ENCODE measurements around the gene TBC1D14.
"Not testable (repeated sequence)": the region's sequence is repeated elsewhere in the genome, so short reads cannot be mapped to it uniquely, and the experiment has no call there.

TBC1D14 gene

GRCh38 chr4:7059662-7060061 lies 150.0 kb downstream of the TBC1D14 start:
- DNase-seq (ENCODE audit: low read depth in 2 of 2): no peak

GRCh38 chr4:7060346-7061150 lies 150.9 kb downstream of the TBC1D14 start:
- no peak for DNase-seq (ENCODE audit: low read depth in 2 of 2)

DNA sequence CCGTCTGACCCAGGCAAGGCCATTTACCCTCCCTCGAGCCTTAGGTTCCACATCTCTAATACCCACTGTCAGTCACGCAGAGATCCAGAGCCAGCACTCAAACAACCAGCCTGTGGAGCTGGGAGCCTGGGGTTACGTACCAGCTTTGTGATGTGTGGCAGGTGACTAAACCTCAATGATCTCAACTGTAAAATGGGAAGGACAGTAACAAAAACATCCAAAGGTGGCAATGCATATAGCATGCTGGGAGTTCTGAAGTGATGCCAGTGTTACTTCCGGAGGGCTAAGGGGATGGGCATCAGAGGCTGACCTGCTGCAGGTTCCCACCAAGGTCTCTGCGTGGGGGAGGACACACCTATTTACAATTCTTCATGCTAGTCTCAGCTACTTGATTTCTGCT lies 152.2 kb downstream of the TBC1D14 start:
- DNase-seq (ENCODE audit: low read depth in 2 of 2): no peak

DNA sequence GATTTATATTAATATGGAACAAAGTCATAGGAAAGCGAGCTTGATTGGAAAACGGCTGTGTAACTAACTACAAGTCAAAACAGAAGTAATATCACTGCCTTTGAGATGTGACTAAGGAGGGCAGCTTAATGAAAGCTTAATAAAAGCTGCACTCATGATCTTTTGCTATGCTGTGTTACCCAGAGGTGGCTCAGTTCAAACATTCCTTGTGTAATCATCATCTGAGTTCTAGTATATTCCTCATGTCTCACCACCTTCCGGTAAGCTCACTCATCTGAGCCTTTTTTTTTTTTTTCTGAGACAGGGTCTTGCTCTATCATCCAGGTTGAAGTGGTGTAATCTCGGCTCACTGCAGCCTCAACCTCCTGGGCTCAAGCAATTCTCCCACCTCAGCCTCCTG lies 153.2 kb downstream of the TBC1D14 start:
- DNase-seq (ENCODE audit: low read depth in 2 of 2): no peak

DNA sequence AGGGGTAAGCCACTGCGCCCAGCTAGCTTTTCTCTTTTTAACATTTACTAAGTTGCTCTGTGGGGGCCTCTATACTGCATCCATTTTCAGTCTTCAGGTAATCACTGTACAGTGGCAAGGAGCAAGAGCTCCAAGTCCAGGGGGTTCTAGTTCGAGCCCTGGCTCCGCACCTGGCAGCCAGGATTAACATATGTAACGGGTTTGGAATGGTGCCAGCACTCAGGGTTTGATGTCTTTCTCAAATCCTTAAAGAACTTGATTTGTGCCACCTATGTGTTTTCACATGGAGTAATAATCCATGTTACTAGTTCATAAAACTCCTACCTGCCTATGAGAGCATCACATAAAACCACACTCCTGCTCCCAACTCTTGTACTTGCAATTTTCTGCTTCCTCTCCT lies 153.7 kb downstream of the TBC1D14 start:
- no peak for DNase-seq (ENCODE audit: low read depth in 2 of 2)

DNA sequence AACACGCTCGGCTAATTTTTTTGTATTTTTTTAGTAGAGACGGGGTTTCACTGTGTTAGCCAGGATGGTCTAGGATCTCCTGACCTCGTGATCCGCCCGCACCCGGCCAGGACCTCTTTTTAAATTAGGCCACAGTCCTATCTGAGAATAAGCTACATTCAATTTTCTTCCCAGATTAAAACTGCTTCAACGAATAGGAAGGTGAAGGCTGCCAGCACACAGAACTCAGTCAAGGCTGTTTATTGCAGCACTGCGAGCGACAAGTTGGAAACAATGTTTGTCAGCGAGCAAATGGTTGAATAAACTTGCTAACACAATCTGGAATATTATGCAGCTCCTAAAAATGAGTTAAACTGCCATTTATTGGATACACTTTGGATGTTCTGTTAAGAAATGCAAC lies 156.4 kb downstream of the TBC1D14 start:
- no peak for DNase-seq (ENCODE audit: low read depth in 2 of 2)

- DNase-seq (ENCODE audit: low read depth in 2 of 2): no peak
Observed at GRCh38 chr4:7066493-7066892, 156.9 kb downstream of the TBC1D14 start.

DNA sequence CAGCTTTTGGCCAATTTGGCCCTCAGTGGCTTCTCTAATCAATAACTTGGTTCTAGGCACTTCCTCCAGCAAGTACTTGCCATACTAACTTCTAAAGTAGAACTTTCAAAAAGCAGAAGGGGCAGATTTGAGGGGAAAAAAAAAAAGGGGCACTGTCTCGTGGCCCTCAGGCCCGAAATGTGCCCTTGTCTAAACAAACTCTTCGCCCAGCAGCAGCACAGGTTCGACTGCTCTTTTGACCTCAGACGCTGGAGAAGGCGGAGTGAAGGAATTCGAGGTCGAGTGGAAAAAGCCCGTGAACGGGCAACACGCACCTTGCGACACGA lies 157.5 kb downstream of the TBC1D14 start:
- DNase-seq (ENCODE audit: low read depth in 2 of 2): peak in 1 of 2 donors; percentile 7

DNA sequence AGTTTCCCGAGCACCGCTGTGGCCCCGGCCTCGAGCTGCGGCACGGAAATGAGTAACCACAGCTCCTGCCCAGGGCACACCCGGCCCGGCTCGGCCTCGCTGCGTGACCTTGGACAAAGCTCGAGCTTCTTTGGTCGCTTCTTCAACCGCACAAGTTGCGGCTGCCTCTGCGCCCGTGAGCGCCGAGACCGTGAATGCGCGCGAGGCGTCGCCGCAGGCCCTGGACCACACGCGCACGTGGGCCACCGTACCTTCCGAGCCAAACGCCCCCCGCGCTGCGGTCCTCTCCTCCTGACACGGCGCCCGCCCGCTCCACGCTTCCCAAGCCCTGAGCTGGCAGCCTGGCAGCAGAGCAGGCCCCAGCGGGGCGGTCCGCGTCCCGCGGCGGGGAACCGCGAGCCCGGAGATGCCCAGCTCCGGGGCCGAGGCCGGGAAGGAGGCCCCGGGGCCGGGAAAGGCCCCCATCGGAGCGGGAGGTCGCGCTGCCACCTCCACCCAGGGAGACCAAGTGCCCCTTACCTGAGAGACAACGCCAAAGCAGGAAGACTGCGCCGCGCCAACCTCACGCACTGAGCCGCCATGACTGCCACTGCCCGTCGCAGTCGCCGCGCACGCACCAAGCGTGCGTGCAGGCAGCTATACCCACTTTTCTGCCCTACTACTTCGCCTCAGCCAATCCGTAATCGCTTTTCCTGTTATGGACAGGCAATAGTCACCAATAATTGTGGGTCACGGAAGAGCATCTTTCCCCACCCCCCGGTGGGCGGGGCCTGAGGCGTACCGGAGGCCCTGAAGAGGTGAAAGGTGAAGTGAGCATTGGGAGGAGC lies 158.0 kb downstream of the TBC1D14 start, which contains the start of gene GRPEL1:
TSS of gene GRPEL1 (minus strand) at position 613 of the 827 bp plus-strand sequence. CDS start at position 581, 32 bp downstream.
- peak; percentile 21 to 99 for DNase-seq (ENCODE audit: low read depth in 2 of 2)

DNA sequence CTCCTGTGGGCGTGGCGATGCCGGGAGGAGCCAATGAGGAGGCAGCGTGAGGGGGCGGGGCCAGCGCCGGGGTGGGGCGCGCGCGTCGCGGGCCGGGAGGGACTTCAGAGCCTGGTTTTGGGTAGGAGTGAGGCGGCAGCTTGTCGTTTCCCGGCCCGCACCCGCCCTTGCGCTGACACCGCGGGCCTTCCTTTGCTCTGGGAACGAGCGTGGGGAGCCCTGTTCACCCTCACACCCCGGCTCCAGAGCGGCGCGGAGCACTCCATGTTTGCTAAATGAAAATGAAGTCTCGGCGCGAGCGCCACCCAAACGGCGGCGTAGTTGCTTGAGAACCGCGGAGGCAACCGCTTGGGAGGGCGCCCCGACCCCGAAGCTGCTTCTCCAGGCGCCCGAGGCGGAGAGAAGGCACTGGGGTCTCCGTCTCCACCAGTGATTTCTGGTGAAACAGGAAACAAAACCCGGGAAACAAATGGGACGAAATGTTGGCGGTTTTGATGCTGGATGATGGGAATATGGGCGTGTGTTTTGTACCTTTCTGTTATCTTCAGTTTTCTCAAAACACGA lies 158.7 kb downstream of the TBC1D14 start:
- peak in 1 of 2 donors; percentile 99 for DNase-seq (ENCODE audit: low read depth in 2 of 2)

GRCh38 chr4:7068883-7069282 lies 159.3 kb downstream of the TBC1D14 start:
- DNase-seq (ENCODE audit: low read depth in 2 of 2): no peak

GRCh38 chr4:7070729-7071511 lies 161.3 kb downstream of the TBC1D14 start:
- peak; percentile 64 to 69 for DNase-seq (ENCODE audit: low read depth in 2 of 2)

GRCh38 chr4:7073059-7073458 lies 163.4 kb downstream of the TBC1D14 start:
- DNase-seq (ENCODE audit: low read depth in 2 of 2): no peak

DNA sequence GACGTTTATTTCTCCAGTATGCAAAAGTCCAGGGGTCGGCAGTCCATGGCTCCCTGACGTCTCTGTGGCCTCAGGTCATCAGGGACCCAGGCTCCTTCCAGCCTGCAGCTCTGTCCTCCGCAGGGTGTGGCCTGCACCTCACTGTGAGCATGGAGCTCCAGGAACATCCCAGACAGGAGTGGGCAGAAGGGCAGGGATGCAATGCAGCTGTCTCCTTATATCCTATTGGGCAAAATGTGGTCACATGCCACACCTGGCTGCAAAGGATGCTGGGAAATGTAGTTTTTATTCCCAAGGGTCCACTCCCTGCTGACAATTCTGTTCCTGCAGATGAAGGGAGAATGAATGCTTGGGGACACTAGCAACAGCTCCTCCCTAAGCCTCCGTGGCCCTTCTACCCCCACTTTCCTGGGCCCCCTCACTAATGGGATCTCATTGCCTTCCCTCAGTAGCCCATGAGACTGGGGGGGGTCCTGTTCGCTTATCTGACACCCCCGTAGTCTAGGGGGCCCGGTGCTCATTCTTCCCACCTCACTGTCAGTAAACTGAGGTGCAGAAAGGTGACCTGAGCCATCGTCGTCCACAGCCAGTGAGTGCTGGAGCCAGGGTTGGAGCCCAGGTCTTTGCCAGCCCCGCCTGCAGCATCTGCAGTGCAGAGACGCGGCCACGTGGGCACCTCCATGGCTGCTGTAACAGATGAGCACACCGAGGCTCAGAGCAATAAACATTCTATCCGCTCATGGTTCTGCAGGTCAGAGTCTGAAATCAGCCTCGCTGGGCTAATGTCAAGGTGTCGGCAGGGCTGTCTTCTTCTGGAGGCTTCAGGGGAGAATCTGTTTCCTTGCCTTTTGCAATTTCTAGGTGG lies 164.1 kb downstream of the TBC1D14 start:
- no peak for DNase-seq (ENCODE audit: low read depth in 2 of 2)

DNA sequence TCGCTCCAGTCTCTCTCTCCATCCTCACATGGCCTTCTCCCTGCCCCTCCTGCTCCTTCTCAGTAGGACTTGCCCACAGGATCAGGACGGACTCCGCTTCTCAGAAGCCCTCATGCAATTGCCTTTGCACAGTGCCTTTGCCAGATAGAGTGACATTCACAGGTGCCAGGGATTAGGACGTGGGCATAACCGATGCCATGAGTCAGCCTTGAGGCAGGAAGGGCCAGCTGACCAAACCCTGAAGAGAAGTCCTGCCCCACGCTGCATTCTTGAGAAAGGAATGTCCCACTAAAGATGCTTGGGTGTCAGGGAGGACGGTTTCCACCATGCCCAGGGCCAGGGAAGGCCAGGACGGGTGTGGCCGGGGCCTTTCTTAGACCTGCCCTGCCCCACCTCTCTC lies 164.8 kb downstream of the TBC1D14 start:
- no peak for DNase-seq (ENCODE audit: low read depth in 2 of 2)

- DNase-seq (ENCODE audit: low read depth in 2 of 2): no peak
Observed at GRCh38 chr4:7075962-7076695, 166.5 kb downstream of the TBC1D14 start.

GRCh38 chr4:7076696-7077082 lies 167.1 kb downstream of the TBC1D14 start:
- DNase-seq (ENCODE audit: low read depth in 2 of 2): no peak

DNA sequence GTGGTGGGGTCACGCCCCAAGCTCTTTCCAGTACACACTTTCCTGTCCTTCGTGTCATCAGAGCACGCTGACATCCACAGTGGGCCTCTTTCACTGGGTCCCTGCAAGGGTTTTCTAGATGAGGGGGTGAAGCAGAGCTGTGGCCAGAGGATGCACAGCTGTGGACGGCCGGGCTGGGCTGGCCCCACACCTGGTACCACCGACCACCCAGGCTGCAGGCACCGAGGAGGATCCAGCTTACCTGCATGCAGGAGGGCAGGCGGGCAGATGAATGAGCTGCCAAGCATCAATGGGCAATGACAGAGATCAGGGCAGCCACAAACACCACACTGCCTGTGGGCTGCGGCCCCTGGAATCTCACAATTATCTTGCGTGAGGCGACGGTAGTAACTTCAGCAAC lies 167.7 kb downstream of the TBC1D14 start:
- DNase-seq (ENCODE audit: low read depth in 2 of 2): no peak

- no peak for DNase-seq (ENCODE audit: low read depth in 2 of 2)
Observed at GRCh38 chr4:7078025-7078424, 168.4 kb downstream of the TBC1D14 start.

DNA sequence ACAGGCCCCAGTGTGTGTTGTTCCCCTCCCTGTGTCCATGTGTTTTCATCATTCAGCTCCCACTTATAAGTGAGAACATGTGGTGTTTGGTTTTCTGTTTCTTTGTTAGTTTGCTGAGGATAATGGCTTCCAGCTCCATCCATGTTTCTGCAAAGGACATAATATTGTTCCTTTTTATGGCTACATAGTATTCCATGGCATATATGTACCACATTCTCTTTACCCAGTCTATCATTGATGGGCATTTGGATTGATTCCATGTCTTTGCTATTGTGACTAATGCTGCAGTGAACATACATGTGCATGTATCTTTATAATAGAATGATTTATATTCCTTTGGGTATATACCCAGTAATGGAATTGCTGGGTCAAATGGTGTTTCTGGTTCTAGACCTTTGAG lies 169.9 kb downstream of the TBC1D14 start:
- DNase-seq (ENCODE audit: low read depth in 2 of 2): not testable (repeated sequence)
